ENCODE measurements around the gene AKNA. TPM values are rescaled to one million over a fixed set of nuclear protein-coding genes. Genes with fewer than 3 reads are reported as not detected.

Gene AKNA
- total RNA-seq, 4 donors from 2014 or later: 10.5 to 27.1 (median 14.4) TPM

DNA sequence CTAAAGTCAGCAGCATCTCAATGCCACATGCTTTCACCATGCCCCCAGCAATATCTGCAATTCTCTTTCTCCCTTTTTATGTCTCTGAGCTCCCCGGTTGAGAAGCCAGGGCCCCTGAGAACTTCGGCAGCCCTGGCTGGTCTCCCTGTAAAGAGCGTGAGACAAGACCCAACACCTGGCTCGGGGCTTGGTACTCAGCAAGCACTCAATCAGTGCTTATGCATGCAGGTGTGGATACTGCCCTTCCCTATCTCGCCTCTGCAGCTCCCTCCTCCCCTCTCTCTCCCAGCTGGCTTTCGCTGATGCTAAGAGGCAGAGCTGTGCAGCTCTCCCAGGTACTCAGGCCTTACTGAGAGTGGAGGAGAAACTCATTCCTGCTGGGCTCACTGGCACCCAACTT lies 41.7 kb upstream of the AKNA start:
- Histone ChIP-seq H3K9me3 (no peaks in the 10 kb centered on the region), H3K27me3 (no peaks in the 10 kb centered on the region), H3K4me3 (no peak overlapping the region), H3K27ac (no peak overlapping the region), H3K4me1 (no peaks in the 10 kb centered on the region), H3K36me3 (no peaks in the 10 kb centered on the region)
- 83% methylated on average over 6 of the region's 6 CpGs for whole genome bisulfite sequencing
- no peak for DNase-seq (ENCODE audit: low spot score in 2 of 2)
- TF ChIP-seq, protein P1, sequence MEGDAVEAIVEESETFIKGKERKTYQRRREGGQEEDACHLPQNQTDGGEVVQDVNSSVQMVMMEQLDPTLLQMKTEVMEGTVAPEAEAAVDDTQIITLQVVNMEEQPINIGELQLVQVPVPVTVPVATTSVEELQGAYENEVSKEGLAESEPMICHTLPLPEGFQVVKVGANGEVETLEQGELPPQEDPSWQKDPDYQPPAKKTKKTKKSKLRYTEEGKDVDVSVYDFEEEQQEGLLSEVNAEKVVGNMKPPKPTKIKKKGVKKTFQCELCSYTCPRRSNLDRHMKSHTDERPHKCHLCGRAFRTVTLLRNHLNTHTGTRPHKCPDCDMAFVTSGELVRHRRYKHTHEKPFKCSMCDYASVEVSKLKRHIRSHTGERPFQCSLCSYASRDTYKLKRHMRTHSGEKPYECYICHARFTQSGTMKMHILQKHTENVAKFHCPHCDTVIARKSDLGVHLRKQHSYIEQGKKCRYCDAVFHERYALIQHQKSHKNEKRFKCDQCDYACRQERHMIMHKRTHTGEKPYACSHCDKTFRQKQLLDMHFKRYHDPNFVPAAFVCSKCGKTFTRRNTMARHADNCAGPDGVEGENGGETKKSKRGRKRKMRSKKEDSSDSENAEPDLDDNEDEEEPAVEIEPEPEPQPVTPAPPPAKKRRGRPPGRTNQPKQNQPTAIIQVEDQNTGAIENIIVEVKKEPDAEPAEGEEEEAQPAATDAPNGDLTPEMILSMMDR (IDR thresholded peaks at IDR 0.05): no peak
- TF ChIP-seq EP300 (IDR thresholded peaks at IDR 0.05): no peak
- TF ChIP-seq POLR2A (IDR thresholded peaks at IDR 0.05): no peak
- no peak for TF ChIP-seq POLR2AphosphoS5 (IDR thresholded peaks at IDR 0.05)

DNA sequence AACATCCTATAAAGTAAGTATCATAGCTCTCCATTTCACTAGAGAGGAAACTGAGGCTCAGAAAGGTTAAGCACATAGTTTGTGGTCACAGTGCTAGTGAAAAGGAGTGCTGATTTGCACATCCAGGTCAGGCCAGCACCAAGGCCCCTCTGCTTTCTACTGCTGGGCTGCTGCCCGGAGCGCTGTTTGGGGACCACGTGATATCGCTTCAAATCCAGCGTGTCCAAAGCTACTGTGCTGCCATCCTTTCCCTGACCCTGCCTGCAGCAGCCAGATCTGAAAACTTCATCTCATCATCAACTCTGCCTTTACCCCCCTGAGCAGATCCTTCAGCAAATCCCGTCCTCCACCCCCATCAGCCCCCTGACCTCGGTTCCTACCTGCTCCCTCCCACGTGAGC lies 40.7 kb upstream of the AKNA start:
- Histone ChIP-seq H3K27ac (no peak overlapping the region), H3K4me3 (no peak overlapping the region), H3K36me3 (peaks cover 4% of the 10 kb centered on the region), H3K4me1 (no peaks in the 10 kb centered on the region), H3K27me3 (no peaks in the 10 kb centered on the region), H3K9me3 (no peaks in the 10 kb centered on the region)
- no peak for DNase-seq (ENCODE audit: low spot score in 2 of 2)
- TF ChIP-seq, protein P1 (IDR thresholded peaks at IDR 0.05): no peak
- TF ChIP-seq POLR2AphosphoS5 (IDR thresholded peaks at IDR 0.05): no peak
- no peak for TF ChIP-seq EP300 (IDR thresholded peaks at IDR 0.05)
- no peak for TF ChIP-seq POLR2A (IDR thresholded peaks at IDR 0.05)
- 94% methylated on average over 8 of the region's 8 CpGs for WGBS

DNA sequence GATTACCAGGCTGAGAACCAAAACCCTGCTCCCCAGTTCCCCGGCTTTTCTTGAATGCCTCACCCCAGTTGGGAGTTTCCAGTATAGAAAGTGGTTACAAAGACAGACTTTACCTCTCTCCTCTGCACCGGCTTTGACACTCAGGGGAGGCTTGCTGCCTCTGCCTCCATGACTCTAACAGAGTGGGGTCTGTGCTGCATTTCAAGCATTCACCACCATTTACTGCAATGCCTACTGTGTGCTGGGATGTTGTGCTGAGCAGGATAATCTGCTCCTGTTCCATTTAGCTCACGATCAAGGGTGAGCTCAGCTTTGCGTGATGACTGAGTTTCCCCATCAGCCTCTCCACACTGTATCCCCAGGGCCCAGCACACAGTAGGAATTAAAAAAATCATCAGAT lies 39.9 kb upstream of the AKNA start:
- Histone ChIP-seq H3K27me3 (no peaks in the 10 kb centered on the region), H3K27ac (no peak overlapping the region), H3K4me3 (no peak overlapping the region), H3K4me1 (no peaks in the 10 kb centered on the region), H3K36me3 (peaks cover 4% of the 10 kb centered on the region), H3K9me3 (no peaks in the 10 kb centered on the region)
- TF ChIP-seq, protein P1 (IDR thresholded peaks at IDR 0.05): no peak
- no peak for TF ChIP-seq POLR2AphosphoS5 (IDR thresholded peaks at IDR 0.05)
- TF ChIP-seq EP300 (IDR thresholded peaks at IDR 0.05): no peak
- 95% methylated on average over 4 of the region's 4 CpGs for WGBS
- no peak for DNase-seq (ENCODE audit: low spot score in 2 of 2)

DNA sequence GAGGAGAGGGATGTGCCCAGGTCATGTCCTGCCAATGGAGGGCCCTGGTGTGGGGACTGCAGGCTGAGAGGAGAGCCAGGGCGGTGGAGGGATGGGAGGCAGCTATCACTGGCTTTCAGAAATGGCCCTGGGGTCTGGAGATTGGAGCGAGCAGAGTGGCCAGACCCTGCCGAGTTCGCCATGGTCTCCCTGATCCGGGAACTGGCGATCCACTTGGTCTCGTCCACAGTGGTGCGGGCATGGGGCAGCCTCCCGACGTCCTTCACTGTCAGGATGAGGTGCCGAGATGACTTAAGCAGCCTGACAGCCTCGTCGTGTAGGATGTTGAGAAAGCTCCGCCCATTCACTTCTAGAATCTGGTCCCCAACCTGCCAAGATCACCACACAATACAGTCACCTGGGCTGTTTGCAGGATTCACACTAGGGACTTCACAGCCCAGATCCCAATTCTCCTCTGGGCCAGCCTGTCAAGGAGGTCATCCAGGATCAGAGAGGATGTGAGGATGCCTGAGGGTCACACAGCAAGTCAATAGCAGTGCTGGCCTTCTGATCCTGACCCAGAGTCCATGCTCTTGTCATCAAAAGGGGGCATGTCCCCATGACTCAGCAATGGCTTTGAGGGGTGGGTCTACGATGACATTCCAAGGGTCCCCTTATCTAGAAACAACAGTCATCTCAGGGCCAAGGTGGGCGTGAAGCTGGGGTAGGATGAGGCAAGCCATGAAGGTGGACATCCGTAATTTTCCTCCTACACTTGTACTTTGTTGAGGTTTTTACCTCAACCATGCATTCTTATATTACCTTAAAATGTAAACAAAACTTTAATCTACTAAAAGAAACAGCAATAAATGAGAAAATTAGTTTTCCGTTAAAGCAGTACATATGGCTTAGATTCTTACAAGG lies 38.5 kb upstream of the AKNA start:
- WGBS: 86% methylated on average over 14 of the region's 18 CpGs
- no peak for DNase-seq (ENCODE audit: low spot score in 2 of 2)
- Histone ChIP-seq H3K36me3 (peaks cover 4% of the 10 kb centered on the region), H3K4me3 (no peak overlapping the region), H3K27me3 (no peaks in the 10 kb centered on the region), H3K4me1 (no peaks in the 10 kb centered on the region), H3K27ac (no peak overlapping the region), H3K9me3 (no peaks in the 10 kb centered on the region)
- TF ChIP-seq EP300 (IDR thresholded peaks at IDR 0.05) (no peak), POLR2AphosphoS5 (IDR thresholded peaks at IDR 0.05) (no peak)
- TF ChIP-seq, protein P1 (IDR thresholded peaks at IDR 0.05): no peak

DNA sequence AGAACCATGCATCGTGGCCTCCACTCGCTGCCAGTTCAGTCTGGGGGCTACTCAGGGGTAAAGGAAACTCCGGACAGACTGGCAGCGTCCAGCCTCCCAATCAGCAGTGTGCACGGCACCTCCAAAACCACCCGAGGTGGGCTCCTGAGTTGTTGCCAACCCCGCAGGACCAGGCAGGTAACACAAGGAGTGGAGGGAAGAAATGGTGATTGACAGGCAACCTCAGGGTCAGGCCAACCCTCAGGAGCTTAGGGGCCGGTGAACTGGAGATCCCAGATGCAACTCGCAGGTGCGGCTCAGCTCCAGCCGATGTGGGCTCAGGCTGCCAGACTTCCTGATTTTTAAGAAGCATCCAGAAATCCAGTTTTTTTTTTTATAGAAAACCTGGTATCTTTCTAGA lies 37.3 kb upstream of the AKNA start:
- Histone ChIP-seq H3K4me1 (no peaks in the 10 kb centered on the region), H3K9me3 (no peaks in the 10 kb centered on the region), H3K27ac (no peak overlapping the region), H3K4me3 (no peak overlapping the region), H3K27me3 (no peaks in the 10 kb centered on the region), H3K36me3 (peaks cover 4% of the 10 kb centered on the region)
- DNase-seq (ENCODE audit: low spot score in 2 of 2): no peak
- 89% methylated on average over 9 of the region's 11 CpGs for WGBS
- TF ChIP-seq POLR2A (IDR thresholded peaks at IDR 0.05) (no peak), EP300 (IDR thresholded peaks at IDR 0.05) (no peak), POLR2AphosphoS5 (IDR thresholded peaks at IDR 0.05) (no peak)
- TF ChIP-seq, protein P1 (IDR thresholded peaks at IDR 0.05): no peak
